ENCODE data around the gene CFAP161.

Gene CFAP161

GRCh38 chr15:81097116-81097889 is 36.8 kb upstream of the CFAP161 start:
- Histone ChIP-seq H2BK120ac (ENCODE audit: insufficient read depth, low read length, poor library complexity) (no peak overlapping the region), H3K79me1 (ENCODE audit: low read length) (no peaks in the 10 kb centered on the region), H3K27ac (ENCODE audit: low read depth, low read length) (no peak overlapping the region), H3K23ac (ENCODE audit: low read length) (no peak overlapping the region), H3K18ac (ENCODE audit: low read length) (no peak overlapping the region), H3K4me1 (ENCODE audit: control insufficient read depth in 1 of 2, insufficient read depth in 2 of 2, low read length in 2 of 2) (no peaks in the 10 kb centered on the region), H4K91ac (ENCODE audit: low read depth, low read length) (no peak overlapping the region), H3K14ac (ENCODE audit: low read length) (no peak overlapping the region), H3K4ac (ENCODE audit: low read depth, low read length) (no peak overlapping the region), H3K9ac (ENCODE audit: low read length) (no peak overlapping the region), H3K4me2 (ENCODE audit: low read length) (no peak overlapping the region), H2BK12ac (ENCODE audit: low read length) (no peak overlapping the region), H4K8ac (ENCODE audit: low read depth, low read length) (no peak overlapping the region), H3K36me3 (ENCODE audit: control insufficient read depth in 1 of 2, insufficient read depth in 2 of 2, low read length in 2 of 2) (no peaks in the 10 kb centered on the region), H2AK5ac (ENCODE audit: low read length) (no peak overlapping the region), H3K27me3 (ENCODE audit: insufficient read depth, low read length) (no peaks in the 10 kb centered on the region), H2AFZ (ENCODE audit: insufficient read depth, low read length, poor library complexity) (no peak overlapping the region), H3K4me3 (ENCODE audit: low read depth, low read length) (no peak overlapping the region), H3K79me2 (ENCODE audit: control insufficient read depth, insufficient read depth, low read length, poor library complexity) (no peaks in the 10 kb centered on the region), H3K9me3 (ENCODE audit: insufficient read depth, low read depth, low read length) (no peaks in the 10 kb centered on the region), H4K12ac (ENCODE audit: low read depth, low read length) (no peak overlapping the region), H2BK5ac (ENCODE audit: low read depth, low read length, poor library complexity) (no peak overlapping the region)
- DNase-seq: no peak
- no CpG with 5 or more reads among the region's 10 CpGs for WGBS (ENCODE audit: extremely low coverage, insufficient coverage, insufficient read length)

- Histone ChIP-seq H2AFZ (ENCODE audit: insufficient read depth, low read length, poor library complexity) (no peak overlapping the region), H3K36me3 (ENCODE audit: control insufficient read depth in 1 of 2, insufficient read depth in 2 of 2, low read length in 2 of 2) (no peaks in the 10 kb centered on the region), H2BK5ac (ENCODE audit: low read depth, low read length, poor library complexity) (no peak overlapping the region), H3K27me3 (ENCODE audit: insufficient read depth, low read length) (no peaks in the 10 kb centered on the region), H3K23ac (ENCODE audit: low read length) (no peak overlapping the region), H3K4me2 (ENCODE audit: low read length) (no peak overlapping the region), H3K4me3 (ENCODE audit: low read depth, low read length) (no peak overlapping the region), H3K27ac (ENCODE audit: low read depth, low read length) (no peak overlapping the region), H3K14ac (ENCODE audit: low read length) (no peak overlapping the region), H3K18ac (ENCODE audit: low read length) (no peak overlapping the region), H4K8ac (ENCODE audit: low read depth, low read length) (no peak overlapping the region), H3K4ac (ENCODE audit: low read depth, low read length) (no peak overlapping the region), H4K12ac (ENCODE audit: low read depth, low read length) (no peak overlapping the region), H2BK12ac (ENCODE audit: low read length) (no peak overlapping the region), H3K9me3 (ENCODE audit: insufficient read depth, low read depth, low read length) (no peaks in the 10 kb centered on the region), H3K4me1 (ENCODE audit: control insufficient read depth in 1 of 2, insufficient read depth in 2 of 2, low read length in 2 of 2) (no peaks in the 10 kb centered on the region), H3K79me2 (ENCODE audit: control insufficient read depth, insufficient read depth, low read length, poor library complexity) (no peaks in the 10 kb centered on the region), H4K91ac (ENCODE audit: low read depth, low read length) (no peak overlapping the region), H3K79me1 (ENCODE audit: low read length) (no peaks in the 10 kb centered on the region), H2BK120ac (ENCODE audit: insufficient read depth, low read length, poor library complexity) (no peak overlapping the region), H3K9ac (ENCODE audit: low read length) (no peak overlapping the region), H2AK5ac (ENCODE audit: low read length) (no peak overlapping the region)
- no peak for DNase-seq
- WGBS (ENCODE audit: extremely low coverage, insufficient coverage, insufficient read length): no CpG with 5 or more reads among the region's 5 CpGs
Observed at GRCh38 chr15:81097890-81098280, 36.2 kb upstream of the CFAP161 start.

GRCh38 chr15:81098349-81098748 is 35.7 kb upstream of the CFAP161 start:
- Histone ChIP-seq H3K14ac (ENCODE audit: low read length) (no peak overlapping the region), H3K9ac (ENCODE audit: low read length) (no peak overlapping the region)

DNA sequence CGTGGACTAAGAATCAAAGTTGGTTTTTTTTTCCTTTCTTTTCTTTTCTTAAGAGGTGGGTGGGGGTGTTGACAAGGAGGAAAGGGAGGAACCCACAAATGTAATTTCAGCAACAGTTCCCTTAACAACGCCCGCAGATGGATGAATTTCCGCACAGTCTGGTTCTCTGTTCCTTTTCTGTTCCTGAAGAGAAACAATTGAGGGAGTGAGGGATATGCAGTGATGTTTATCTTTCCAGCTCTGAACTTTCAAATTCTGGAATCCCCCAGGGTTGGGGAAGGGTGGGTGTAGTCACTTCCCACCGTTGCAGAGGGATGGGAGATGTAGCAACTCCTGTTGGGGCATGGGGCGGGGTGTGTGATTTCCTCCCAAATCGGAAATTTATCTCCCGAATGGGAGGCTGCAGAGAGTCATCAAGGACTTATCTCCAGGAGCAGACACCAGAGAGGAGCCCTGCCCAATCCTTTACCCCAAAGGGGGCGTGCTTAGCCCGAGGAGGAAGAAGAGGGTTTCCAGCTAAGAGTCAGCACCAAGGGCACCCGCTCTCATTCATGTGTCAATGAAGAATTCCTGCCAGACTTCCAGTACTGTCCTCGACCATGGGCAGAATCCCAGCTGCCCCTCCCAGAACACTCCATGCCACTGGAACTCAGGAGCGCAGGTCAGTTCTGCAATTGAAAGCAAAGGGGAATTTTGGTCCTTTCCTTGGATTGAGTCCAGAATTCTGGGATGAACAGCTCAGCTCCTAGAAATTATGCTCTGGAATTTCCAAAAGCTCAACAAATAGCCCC is 35.0 kb upstream of the CFAP161 start:
- Histone ChIP-seq H3K4ac (ENCODE audit: low read depth, low read length) (no peak overlapping the region), H3K4me3 (ENCODE audit: low read depth, low read length) (no peak overlapping the region), H4K12ac (ENCODE audit: low read depth, low read length) (no peak overlapping the region), H2AFZ (ENCODE audit: insufficient read depth, low read length, poor library complexity) (no peak overlapping the region), H4K91ac (ENCODE audit: low read depth, low read length) (no peak overlapping the region), H3K27ac (ENCODE audit: low read depth, low read length) (no peak overlapping the region), H2BK12ac (ENCODE audit: low read length) (no peak overlapping the region), H2BK120ac (ENCODE audit: insufficient read depth, low read length, poor library complexity) (no peak overlapping the region), H3K9me3 (ENCODE audit: insufficient read depth, low read depth, low read length) (no peaks in the 10 kb centered on the region), H3K18ac (ENCODE audit: low read length) (no peak overlapping the region), H3K14ac (ENCODE audit: low read length) (no peak overlapping the region), H4K8ac (ENCODE audit: low read depth, low read length) (no peak overlapping the region), H3K9ac (ENCODE audit: low read length) (no peak overlapping the region), H3K4me1 (ENCODE audit: control insufficient read depth in 1 of 2, insufficient read depth in 2 of 2, low read length in 2 of 2) (no peaks in the 10 kb centered on the region), H3K79me2 (ENCODE audit: control insufficient read depth, insufficient read depth, low read length, poor library complexity) (no peaks in the 10 kb centered on the region), H2AK5ac (ENCODE audit: low read length) (no peak overlapping the region), H3K23ac (ENCODE audit: low read length) (no peak overlapping the region), H3K79me1 (ENCODE audit: low read length) (no peaks in the 10 kb centered on the region), H3K4me2 (ENCODE audit: low read length) (no peak overlapping the region), H3K27me3 (ENCODE audit: insufficient read depth, low read length) (no peaks in the 10 kb centered on the region), H2BK5ac (ENCODE audit: low read depth, low read length, poor library complexity) (no peak overlapping the region), H3K36me3 (ENCODE audit: control insufficient read depth in 1 of 2, insufficient read depth in 2 of 2, low read length in 2 of 2) (no peaks in the 10 kb centered on the region)
- WGBS (ENCODE audit: extremely low coverage, insufficient coverage, insufficient read length): no CpG with 5 or more reads among the region's 13 CpGs
- no peak for DNase-seq

More at GRCh38 chr15:81098349-81098748, 35.7 kb upstream of the CFAP161 start:
- Histone ChIP-seq H2AK5ac (ENCODE audit: low read length) (no peak overlapping the region), H3K27ac (ENCODE audit: low read depth, low read length) (no peak overlapping the region), H2BK5ac (ENCODE audit: low read depth, low read length, poor library complexity) (no peak overlapping the region), H3K4me2 (ENCODE audit: low read length) (no peak overlapping the region), H3K23ac (ENCODE audit: low read length) (no peak overlapping the region), H3K4ac (ENCODE audit: low read depth, low read length) (no peak overlapping the region), H4K91ac (ENCODE audit: low read depth, low read length) (no peak overlapping the region), H3K4me1 (ENCODE audit: control insufficient read depth in 1 of 2, insufficient read depth in 2 of 2, low read length in 2 of 2) (no peaks in the 10 kb centered on the region), H2AFZ (ENCODE audit: insufficient read depth, low read length, poor library complexity) (no peak overlapping the region), H3K79me1 (ENCODE audit: low read length) (no peaks in the 10 kb centered on the region), H3K27me3 (ENCODE audit: insufficient read depth, low read length) (no peaks in the 10 kb centered on the region), H2BK12ac (ENCODE audit: low read length) (no peak overlapping the region), H4K8ac (ENCODE audit: low read depth, low read length) (no peak overlapping the region), H2BK120ac (ENCODE audit: insufficient read depth, low read length, poor library complexity) (no peak overlapping the region), H3K18ac (ENCODE audit: low read length) (no peak overlapping the region), H4K12ac (ENCODE audit: low read depth, low read length) (no peak overlapping the region), H3K4me3 (ENCODE audit: low read depth, low read length) (no peak overlapping the region), H3K36me3 (ENCODE audit: control insufficient read depth in 1 of 2, insufficient read depth in 2 of 2, low read length in 2 of 2) (no peaks in the 10 kb centered on the region), H3K79me2 (ENCODE audit: control insufficient read depth, insufficient read depth, low read length, poor library complexity) (no peaks in the 10 kb centered on the region), H3K9me3 (ENCODE audit: insufficient read depth, low read depth, low read length) (no peaks in the 10 kb centered on the region)
- no peak for DNase-seq
- WGBS (ENCODE audit: extremely low coverage, insufficient coverage, insufficient read length): no CpG with 5 or more reads among the region's 4 CpGs

Data from trophoblast cell (in vitro differentiated cells and primary cell).